ENCODE results near the gene PACSIN3. TPM values are rescaled to one million over a fixed set of nuclear protein-coding genes. Genes with fewer than 3 reads are reported as not detected.
A peak's percentile ranks its signal among the peaks of the same experiment; 100 is the strongest.
"Not testable (repeated sequence)": the region's sequence is repeated elsewhere in the genome, so short reads cannot be mapped to it uniquely, and the experiment has no call there.

PACSIN3 gene
- total RNA-seq, 1 donor from 2014 or later: 59.4 TPM

DNA sequence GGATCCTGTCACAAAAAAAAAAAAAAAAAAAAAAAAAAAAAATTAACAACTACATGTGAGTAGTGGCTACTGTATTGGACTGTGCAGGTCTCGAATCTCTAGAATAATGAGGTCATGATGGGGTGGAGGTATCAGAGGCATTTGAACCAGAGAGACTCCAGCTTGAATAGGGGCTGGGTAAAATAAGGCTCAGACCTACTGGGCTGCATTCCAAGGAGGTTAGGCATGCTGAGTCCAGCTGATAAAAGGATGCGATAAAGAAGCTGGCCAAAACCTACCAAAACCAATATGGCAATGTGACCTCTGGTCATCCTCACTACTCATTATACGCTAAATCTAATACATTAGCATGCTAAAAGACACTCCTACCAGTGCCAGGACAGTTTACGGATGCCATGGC is 5.9 kb upstream of the PACSIN3 start:
- Histone ChIP-seq H3K36me3 (no peaks in the 10 kb centered on the region), H3K4me1 (peaks cover 9% of the 10 kb centered on the region), H3K4me3 (no peak overlapping the region), H3K9me3 (no peaks in the 10 kb centered on the region), H3K27ac (no peak overlapping the region), H3K27me3 (no peaks in the 10 kb centered on the region)
- intact Hi-C loops (cut with DNase I): no loop called here
- DNase-seq (ENCODE audit: extremely low spot score in 2 of 2): no peak
- TF ChIP-seq, protein P1, sequence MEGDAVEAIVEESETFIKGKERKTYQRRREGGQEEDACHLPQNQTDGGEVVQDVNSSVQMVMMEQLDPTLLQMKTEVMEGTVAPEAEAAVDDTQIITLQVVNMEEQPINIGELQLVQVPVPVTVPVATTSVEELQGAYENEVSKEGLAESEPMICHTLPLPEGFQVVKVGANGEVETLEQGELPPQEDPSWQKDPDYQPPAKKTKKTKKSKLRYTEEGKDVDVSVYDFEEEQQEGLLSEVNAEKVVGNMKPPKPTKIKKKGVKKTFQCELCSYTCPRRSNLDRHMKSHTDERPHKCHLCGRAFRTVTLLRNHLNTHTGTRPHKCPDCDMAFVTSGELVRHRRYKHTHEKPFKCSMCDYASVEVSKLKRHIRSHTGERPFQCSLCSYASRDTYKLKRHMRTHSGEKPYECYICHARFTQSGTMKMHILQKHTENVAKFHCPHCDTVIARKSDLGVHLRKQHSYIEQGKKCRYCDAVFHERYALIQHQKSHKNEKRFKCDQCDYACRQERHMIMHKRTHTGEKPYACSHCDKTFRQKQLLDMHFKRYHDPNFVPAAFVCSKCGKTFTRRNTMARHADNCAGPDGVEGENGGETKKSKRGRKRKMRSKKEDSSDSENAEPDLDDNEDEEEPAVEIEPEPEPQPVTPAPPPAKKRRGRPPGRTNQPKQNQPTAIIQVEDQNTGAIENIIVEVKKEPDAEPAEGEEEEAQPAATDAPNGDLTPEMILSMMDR (IDR thresholded peaks at IDR 0.05): no peak
- TF ChIP-seq POLR2AphosphoS5 (IDR thresholded peaks at IDR 0.05; ENCODE audit: insufficient read depth in 1 of 2, low read depth in 1 of 2) (no peak), POLR2A (IDR thresholded peaks at IDR 0.05) (no peak)

DNA sequence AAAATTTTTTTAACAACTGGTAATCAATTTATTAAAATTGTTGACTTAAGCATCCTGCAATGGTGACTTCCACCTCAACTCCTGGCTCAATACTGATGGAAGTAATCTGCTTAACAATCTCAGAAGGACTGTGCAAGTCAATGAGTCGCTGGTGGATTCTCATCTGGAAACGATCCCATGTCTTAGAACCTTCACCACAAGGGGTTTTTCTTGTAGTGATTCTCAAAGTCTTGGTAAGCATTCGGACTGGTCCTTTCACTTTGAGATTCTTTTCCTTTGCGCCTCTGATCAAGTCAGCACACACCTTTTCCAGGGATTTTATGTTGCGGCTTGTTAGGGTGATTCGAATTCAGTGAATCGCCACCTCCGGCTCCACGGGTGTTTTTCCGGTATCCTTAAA is 4.9 kb upstream of the PACSIN3 start:
- H3K27me3 ChIP-seq; H3K4me3 ChIP-seq; H3K9me3 ChIP-seq; H3K36me3 ChIP-seq; H3K27ac ChIP-seq; DNase-seq (ENCODE audit: extremely low spot score in 2 of 2); intact Hi-C loops (cut with DNase I): not testable (repeated sequence)
- H3K4me1 ChIP-seq: peaks cover 14% of the 10 kb centered on the region

DNA sequence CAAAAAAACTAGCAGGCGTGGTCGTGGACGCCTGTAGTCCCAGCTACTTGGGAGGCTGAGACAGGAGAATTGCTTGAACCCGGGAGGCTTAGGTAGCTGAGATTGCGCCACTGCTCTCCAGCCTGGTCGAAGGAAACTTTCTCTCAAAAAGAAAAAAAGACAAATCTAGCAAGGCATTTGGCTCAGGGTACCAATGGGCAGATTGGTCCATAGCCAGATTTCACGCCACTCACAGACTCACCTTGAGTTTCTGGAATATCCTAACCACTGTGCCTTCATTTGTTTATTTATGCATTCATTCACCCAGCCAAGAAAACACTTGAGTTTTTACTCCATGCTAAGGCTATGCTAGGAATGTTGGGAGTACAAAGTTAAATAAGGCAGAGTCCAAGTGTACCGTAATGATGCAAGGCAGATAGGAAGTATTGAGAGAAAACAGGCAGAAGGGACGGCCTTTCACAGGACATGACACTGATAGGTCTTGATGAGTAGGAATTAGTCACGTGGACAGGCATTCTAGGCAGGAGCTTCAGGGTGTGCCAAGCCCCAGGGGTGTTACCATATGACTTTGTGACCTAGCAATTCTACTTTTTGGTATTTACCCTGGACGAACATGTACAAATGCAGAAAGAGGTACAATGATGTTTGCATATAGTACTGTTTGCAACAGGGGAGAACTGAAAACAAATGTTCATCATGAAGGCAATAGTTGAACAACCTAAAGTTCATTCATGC is 3.0 kb upstream of the PACSIN3 start:
- intact Hi-C loops (cut with DNase I): no loop called here
- Histone ChIP-seq H3K4me1 (peaks cover 30% of the 10 kb centered on the region), H3K27me3 (no peaks in the 10 kb centered on the region), H3K27ac (no peak overlapping the region), H3K9me3 (no peaks in the 10 kb centered on the region), H3K36me3 (no peaks in the 10 kb centered on the region), H3K4me3 (no peak overlapping the region)
- TF ChIP-seq POLR2AphosphoS5 (IDR thresholded peaks at IDR 0.05; ENCODE audit: insufficient read depth in 1 of 2, low read depth in 1 of 2) (peak in 1 of 2 donors; percentile 13), POLR2A (IDR thresholded peaks at IDR 0.05) (no peak)
- TF ChIP-seq, protein P1 (IDR thresholded peaks at IDR 0.05): no peak
- DNase-seq (ENCODE audit: extremely low spot score in 2 of 2): no peak

DNA sequence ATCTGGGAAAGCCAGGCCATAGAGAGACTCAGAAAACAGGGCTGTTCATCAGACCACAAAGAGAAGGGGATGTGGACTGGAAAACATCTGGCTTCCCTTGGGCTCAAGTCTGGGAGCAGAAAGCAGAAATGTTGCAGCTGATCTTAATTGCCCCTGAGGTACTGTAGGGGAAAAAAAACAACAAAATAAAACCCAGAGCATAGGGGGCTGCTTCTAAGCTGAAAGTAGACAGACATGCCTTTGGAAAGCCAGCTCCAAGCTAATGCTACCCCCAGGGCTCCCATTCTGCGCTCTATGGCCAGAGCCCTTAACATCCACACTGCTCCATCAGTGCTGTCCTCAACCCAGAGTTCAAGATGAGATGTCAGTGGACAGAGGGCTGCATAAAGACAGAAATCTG is 2.0 kb upstream of the PACSIN3 start:
- Histone ChIP-seq H3K36me3 (no peaks in the 10 kb centered on the region), H3K4me1 (peaks cover 34% of the 10 kb centered on the region), H3K4me3 (no peak overlapping the region), H3K27me3 (no peaks in the 10 kb centered on the region), H3K9me3 (no peaks in the 10 kb centered on the region), H3K27ac (no peak overlapping the region)
- TF ChIP-seq POLR2A (IDR thresholded peaks at IDR 0.05): no peak
- no peak for TF ChIP-seq POLR2AphosphoS5 (IDR thresholded peaks at IDR 0.05; ENCODE audit: insufficient read depth in 1 of 2, low read depth in 1 of 2)
- TF ChIP-seq, protein P1 (IDR thresholded peaks at IDR 0.05): no peak
- no peak for DNase-seq (ENCODE audit: extremely low spot score in 2 of 2)
- intact Hi-C loops (cut with DNase I): no loop called here

DNA sequence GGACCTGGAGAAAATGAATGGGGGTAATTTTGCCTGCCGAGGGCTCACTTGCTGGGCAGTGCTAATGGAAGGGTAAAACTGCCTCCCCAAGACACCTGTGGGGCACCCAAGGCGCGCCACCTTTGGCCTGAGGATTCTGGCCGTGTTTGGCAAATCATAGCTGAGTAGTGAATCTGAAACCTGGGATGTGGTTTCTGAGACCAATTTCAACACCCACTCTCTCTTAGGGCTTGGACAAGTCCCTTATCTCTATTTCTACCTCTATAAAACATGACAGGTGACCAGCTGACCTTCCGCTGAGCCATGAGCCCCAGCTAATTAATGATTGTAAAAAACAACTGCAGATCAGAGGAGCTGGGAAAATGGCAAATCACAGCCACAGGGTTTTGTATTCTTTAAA is 1.5 kb upstream of the PACSIN3 start:
- no peaks in the 10 kb centered on the region for H3K27me3 ChIP-seq
- intact Hi-C loops (cut with DNase I): no loop called here
- peaks cover 34% of the 10 kb centered on the region for H3K4me1 ChIP-seq
- no peak for DNase-seq (ENCODE audit: extremely low spot score in 2 of 2)
- H3K9me3 ChIP-seq: no peaks in the 10 kb centered on the region
- TF ChIP-seq, protein P1 (IDR thresholded peaks at IDR 0.05): no peak
- TF ChIP-seq POLR2AphosphoS5 (IDR thresholded peaks at IDR 0.05; ENCODE audit: insufficient read depth in 1 of 2, low read depth in 1 of 2): no peak
- TF ChIP-seq POLR2A (IDR thresholded peaks at IDR 0.05): no peak
- peak overlapping the region; percentile 93 for H3K27ac ChIP-seq
- no peaks in the 10 kb centered on the region for H3K36me3 ChIP-seq
- peak overlapping the region; percentile 64 to 79 for H3K4me3 ChIP-seq

Measured in vagina (tissue), 2 donors.